Activated T-helper 2 cell treated with anti-CD3 and anti-CD28 coated beads, Interferon-gamma antibody, Interleukin-2, Interleukin-4, amounts not matched to agents 10 μg/mL and 5 μg/mL and 100 μg/mL, durations not matched to agents 14 hours and 24 hours and 36 hours (primary cell): ENCODE results near the gene MGME1. TPM values are rescaled to one million over a fixed set of nuclear protein-coding genes. Genes with fewer than 3 reads are reported as not detected.
A peak's percentile ranks its signal among the peaks of the same experiment; 100 is the strongest.

Source experiments
- DNase-seq: peaks from one replicate; pipeline ENCODE4 v3.0.0; 2021; ENCODE audit warnings: low spot score
- H3K27ac Mint-ChIP-seq: one replicate; pipeline ENCODE4 v1.8.0; 2021; ENCODE audit warnings: mixed read lengths
- H3K27me3 Mint-ChIP-seq: one replicate; pipeline ENCODE4 v1.8.0; 2021; ENCODE audit warnings: low read depth, mixed read lengths
- H3K36me3 Mint-ChIP-seq: one replicate; pipeline ENCODE4 v1.8.0; 2021; ENCODE audit warnings: low read depth, mixed read lengths
- H3K4me1 Mint-ChIP-seq: one replicate; pipeline ENCODE4 v1.8.0; 2021; ENCODE audit warnings: low read depth, mixed read lengths
- H3K4me3 Mint-ChIP-seq: one replicate; pipeline ENCODE4 v1.8.0; 2021; ENCODE audit warnings: low read depth, mild to moderate bottlenecking, moderate library complexity, mixed read lengths
- H3K9me3 Mint-ChIP-seq: one replicate; pipeline ENCODE4 v1.8.0; 2021; ENCODE audit warnings: mixed read lengths
- intact Hi-C: fragments of 100-400 bp; cut with micrococcal nuclease; formaldehyde crosslinking; loops from one replicate; pipeline ENCODE4 v1.15.1; 2023
- total RNA-seq: library from RNA; stranded (reverse); gene quantifications from 2 replicates; pipeline ENCODE4 v1.2.3, GENCODE V29; 2022

The MGME1 gene
- total RNA-seq, 1 donor from 2014 or later = 33.0 TPM

- H3K4me1 Mint-ChIP-seq = peaks cover 45% of the 10 kb centered on the region
- intact Hi-C loops = loop anchor here (1.0 to 10.0 kb wide), 6 partner anchors 69 to 1392 kb away; partner anchors contain the start of genes BFSP1, KIF16B, SEC23B and SNRPB2
- DNase-seq = no peak
- H3K4me3 Mint-ChIP-seq = peak overlapping the region; percentile 96
- H3K36me3 Mint-ChIP-seq = peaks cover 78% of the 10 kb centered on the region
- H3K9me3 Mint-ChIP-seq = no peaks in the 10 kb centered on the region
- H3K27ac Mint-ChIP-seq = peak overlapping the region; percentile 91
- no peaks in the 10 kb centered on the region for H3K27me3 Mint-ChIP-seq
These were observed 2.1 kb upstream of the MGME1 start for GRCh38 chr20:17966432-17967310.

GRCh38 chr20:17967521-17968365 lies 1.1 kb upstream of the MGME1 start:
- Mint-ChIP-seq H3K27me3 (no peaks in the 10 kb centered on the region), H3K4me3 (peak overlapping the region; percentile 96), H3K27ac (peak overlapping the region; percentile 91), H3K9me3 (no peaks in the 10 kb centered on the region), H3K36me3 (peaks cover 80% of the 10 kb centered on the region), H3K4me1 (peaks cover 45% of the 10 kb centered on the region)
- intact Hi-C loops = loop anchor here (1.0 to 10.0 kb wide), 9 partner anchors 25 to 1393 kb away; partner anchors contain the start of genes BFSP1, DSTN, KIF16B and SEC23B
- no peak for DNase-seq

GRCh38 chr20:17969278-17969883 lies 563 bp downstream of the MGME1 start:
- Mint-ChIP-seq H3K27me3 (no peaks in the 10 kb centered on the region), H3K27ac (peak overlapping the region; percentile 99), H3K4me3 (peak overlapping the region; percentile 98)

GRCh38 chr20:17969884-17970409 lies 1.1 kb downstream of the MGME1 start:
- H3K27ac Mint-ChIP-seq = peak overlapping the region; percentile 99
- DNase-seq = peak; percentile 28
- peak overlapping the region; percentile 98 for H3K4me3 Mint-ChIP-seq
- H3K4me1 Mint-ChIP-seq = peaks cover 38% of the 10 kb centered on the region
- intact Hi-C loops = loop anchor here (1.0 to 10.0 kb wide), 9 partner anchors 9 to 1395 kb away; partner anchors contain the start of genes BFSP1, DSTN, KIF16B and SNRPB2
- no peaks in the 10 kb centered on the region for H3K9me3 Mint-ChIP-seq
- no peaks in the 10 kb centered on the region for H3K27me3 Mint-ChIP-seq
- peaks cover 78% of the 10 kb centered on the region for H3K36me3 Mint-ChIP-seq

More at GRCh38 chr20:17969278-17969883, 563 bp downstream of the MGME1 start:
- H3K36me3 Mint-ChIP-seq = peaks cover 80% of the 10 kb centered on the region
- intact Hi-C loops = loop anchor here (1.0 to 10.0 kb wide), 9 partner anchors 8 to 1395 kb away; partner anchors contain the start of genes BFSP1, DSTN, KIF16B and SNRPB2
- DNase-seq = no peak
- peaks cover 40% of the 10 kb centered on the region for H3K4me1 Mint-ChIP-seq
- no peaks in the 10 kb centered on the region for H3K9me3 Mint-ChIP-seq

GRCh38 chr20:17971300-17972013 lies 2.6 kb downstream of the MGME1 start:
- no peaks in the 10 kb centered on the region for H3K9me3 Mint-ChIP-seq
- H3K36me3 Mint-ChIP-seq = peaks cover 75% of the 10 kb centered on the region
- H3K4me3 Mint-ChIP-seq = peak overlapping the region; percentile 98
- no peak for DNase-seq
- intact Hi-C loops = no loop called here
- no peaks in the 10 kb centered on the region for H3K27me3 Mint-ChIP-seq
- H3K27ac Mint-ChIP-seq = peak overlapping the region; percentile 67
- H3K4me1 Mint-ChIP-seq = peaks cover 41% of the 10 kb centered on the region

- H3K9me3 Mint-ChIP-seq = no peaks in the 10 kb centered on the region
- H3K36me3 Mint-ChIP-seq = peaks cover 75% of the 10 kb centered on the region
- no peaks in the 10 kb centered on the region for H3K27me3 Mint-ChIP-seq
- intact Hi-C loops = no loop called here
- peak overlapping the region; percentile 98 for H3K4me3 Mint-ChIP-seq
- H3K27ac Mint-ChIP-seq = peak overlapping the region; percentile 81
- no peak for DNase-seq
- peaks cover 38% of the 10 kb centered on the region for H3K4me1 Mint-ChIP-seq
These were observed 3.3 kb downstream of the MGME1 start for GRCh38 chr20:17972121-17972520.

GRCh38 chr20:17976305-17976704 lies 7.5 kb downstream of the MGME1 start:
- Mint-ChIP-seq H3K27me3 (no peaks in the 10 kb centered on the region), H3K27ac (no peak overlapping the region), H3K4me1 (peaks cover 31% of the 10 kb centered on the region), H3K36me3 (peaks cover 64% of the 10 kb centered on the region), H3K4me3 (no peak overlapping the region), H3K9me3 (no peaks in the 10 kb centered on the region)
- DNase-seq = no peak
- intact Hi-C loops = no loop called here

- Mint-ChIP-seq H3K36me3 (peaks cover 57% of the 10 kb centered on the region), H3K9me3 (no peaks in the 10 kb centered on the region), H3K27ac (no peak overlapping the region), H3K4me3 (no peak overlapping the region), H3K4me1 (peaks cover 32% of the 10 kb centered on the region), H3K27me3 (no peaks in the 10 kb centered on the region)
- intact Hi-C loops = no loop called here
- DNase-seq = no peak
These were observed 16.7 kb downstream of the MGME1 start for GRCh38 chr20:17985388-17986018.

GRCh38 chr20:17987988-17988387 lies 19.2 kb downstream of the MGME1 start:
- DNase-seq = no peak
- peaks cover 53% of the 10 kb centered on the region for H3K36me3 Mint-ChIP-seq
- no peaks in the 10 kb centered on the region for H3K27me3 Mint-ChIP-seq
- no peak overlapping the region for H3K4me3 Mint-ChIP-seq
- peak overlapping the region; percentile 57 for H3K27ac Mint-ChIP-seq
- H3K9me3 Mint-ChIP-seq = no peaks in the 10 kb centered on the region
- peaks cover 39% of the 10 kb centered on the region for H3K4me1 Mint-ChIP-seq
- intact Hi-C loops = no loop called here

GRCh38 chr20:17990278-17990972 lies 21.6 kb downstream of the MGME1 start:
- H3K27me3 Mint-ChIP-seq = no peaks in the 10 kb centered on the region

GRCh38 chr20:17992224-17992637 lies 23.4 kb downstream of the MGME1 start:
- Mint-ChIP-seq H3K9me3 (no peaks in the 10 kb centered on the region), H3K4me1 (peaks cover 44% of the 10 kb centered on the region)
- intact Hi-C loops = loop anchor here (1.0 to 10.0 kb wide), 11 partner anchors 24 to 487 kb away; partner anchors contain the start of genes BFSP1, RRBP1 and SNX5

More at GRCh38 chr20:17990278-17990972, 21.6 kb downstream of the MGME1 start:
- intact Hi-C loops = loop anchor here (5.0 to 10.0 kb wide), 4 partner anchors 46 to 433 kb away; no protein-coding TSS in a partner anchor
- Mint-ChIP-seq H3K4me1 (peaks cover 39% of the 10 kb centered on the region), H3K9me3 (no peaks in the 10 kb centered on the region), H3K36me3 (peaks cover 39% of the 10 kb centered on the region), H3K27ac (peak overlapping the region; percentile 4), H3K4me3 (no peak overlapping the region)
- DNase-seq = no peak

More at GRCh38 chr20:17992224-17992637, 23.4 kb downstream of the MGME1 start:
- Mint-ChIP-seq H3K36me3 (peaks cover 33% of the 10 kb centered on the region), H3K4me3 (peak overlapping the region; percentile 40), H3K27ac (peak overlapping the region; percentile 94), H3K27me3 (no peaks in the 10 kb centered on the region)
- DNase-seq = peak; percentile 32
